ENCODE results near the gene APLF.
A peak's percentile ranks its signal among the peaks of the same experiment; 100 is the strongest.
"Not testable (repeated sequence)": the region's sequence is repeated elsewhere in the genome, so short reads cannot be mapped to it uniquely, and the experiment has no call there.

Gene APLF

GRCh38 chr2:68591225-68591624 lies 123.8 kb downstream of the APLF start:
- no peaks in the 10 kb centered on the region for H3K27me3 ChIP-seq (replicated peaks; ENCODE audit: control insufficient read depth, insufficient read depth, low read length)
- H3K4me3 ChIP-seq (ENCODE audit: low read length), result no peak overlapping the region
- H3K36me3 ChIP-seq (ENCODE audit: control insufficient read depth, insufficient read depth, low read length, severe bottlenecking), result no peaks in the 10 kb centered on the region
- H3K4me1 ChIP-seq (ENCODE audit: control insufficient read depth, insufficient read depth, low read length), result peaks cover 4% of the 10 kb centered on the region
- H3K9ac ChIP-seq (ENCODE audit: low read length), result no peak overlapping the region
- no peak for DNase-seq (ENCODE audit: low read depth)
- no peaks in the 10 kb centered on the region for H3K9me3 ChIP-seq (ENCODE audit: control insufficient read depth, low read length)

DNA sequence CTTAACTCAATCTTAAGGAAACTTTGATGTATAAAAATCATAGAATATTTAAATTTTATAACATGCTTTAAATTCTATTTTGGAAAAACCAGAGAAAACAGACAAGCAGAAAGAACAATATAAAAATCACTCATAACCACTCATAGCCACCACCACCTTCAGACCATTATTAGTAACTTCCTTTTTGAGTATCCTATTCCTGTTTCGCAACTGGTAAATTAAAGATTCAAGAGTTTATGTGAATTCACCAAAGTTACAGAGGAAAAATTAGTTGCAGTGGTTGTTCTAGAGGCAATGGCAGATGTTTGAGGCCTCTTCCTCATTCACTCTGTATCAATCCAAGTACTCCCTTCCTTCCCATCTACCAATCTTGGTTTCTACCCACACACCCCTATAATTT lies 126.7 kb downstream of the APLF start:
- no peak overlapping the region for H3K9ac ChIP-seq (ENCODE audit: low read length)
- H3K4me3 ChIP-seq (ENCODE audit: low read length), result no peak overlapping the region
- no peak for DNase-seq (ENCODE audit: low read depth)
- H3K27me3 ChIP-seq (replicated peaks; ENCODE audit: control insufficient read depth, insufficient read depth, low read length), result no peaks in the 10 kb centered on the region
- H3K4me1 ChIP-seq (ENCODE audit: control insufficient read depth, insufficient read depth, low read length), result peaks cover 4% of the 10 kb centered on the region
- no peaks in the 10 kb centered on the region for H3K9me3 ChIP-seq (ENCODE audit: control insufficient read depth, low read length)
- H3K36me3 ChIP-seq (ENCODE audit: control insufficient read depth, insufficient read depth, low read length, severe bottlenecking), result no peaks in the 10 kb centered on the region

DNA sequence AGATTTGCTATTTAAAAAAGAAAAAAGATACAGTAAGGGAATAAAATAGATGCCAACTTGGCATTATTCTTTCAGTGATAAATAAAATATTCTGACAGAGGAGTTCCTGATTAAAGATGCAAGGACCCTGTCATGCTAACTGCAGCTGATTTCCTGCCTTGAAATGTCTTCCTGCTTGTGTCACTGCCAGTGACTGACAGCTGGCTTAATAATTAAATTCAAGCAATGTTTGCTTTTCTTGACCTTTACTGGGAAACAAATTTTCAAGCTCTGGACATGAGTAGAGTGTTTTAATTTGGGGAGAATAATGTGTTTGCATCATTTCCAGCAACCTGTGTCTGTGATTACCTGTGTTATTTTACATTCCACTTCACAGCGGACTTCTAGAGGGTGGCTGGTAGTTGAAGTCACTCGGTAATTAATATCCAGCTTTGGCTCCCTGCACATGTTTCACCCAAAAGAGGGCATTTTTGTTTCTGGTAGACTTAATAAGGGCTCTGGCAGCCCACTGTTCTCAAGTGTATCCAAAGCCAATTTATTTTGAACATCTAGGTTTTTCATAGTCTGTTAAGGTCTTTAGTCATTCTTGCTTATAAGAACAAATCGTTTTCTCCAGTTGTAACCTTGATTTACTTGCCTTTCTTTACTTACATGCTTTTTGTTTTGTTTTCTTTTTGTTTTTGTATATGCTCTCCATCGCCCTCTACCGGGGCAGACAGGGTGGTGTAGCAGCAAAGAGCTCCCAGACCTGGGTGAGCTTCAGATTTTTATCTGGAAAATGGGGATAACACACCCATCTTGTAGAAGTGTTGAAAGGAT lies 127.5 kb downstream of the APLF start:
- H3K4me1 ChIP-seq (ENCODE audit: control insufficient read depth, insufficient read depth, low read length), result peaks cover 4% of the 10 kb centered on the region
- peak; percentile 70 for DNase-seq (ENCODE audit: low read depth)

DNA sequence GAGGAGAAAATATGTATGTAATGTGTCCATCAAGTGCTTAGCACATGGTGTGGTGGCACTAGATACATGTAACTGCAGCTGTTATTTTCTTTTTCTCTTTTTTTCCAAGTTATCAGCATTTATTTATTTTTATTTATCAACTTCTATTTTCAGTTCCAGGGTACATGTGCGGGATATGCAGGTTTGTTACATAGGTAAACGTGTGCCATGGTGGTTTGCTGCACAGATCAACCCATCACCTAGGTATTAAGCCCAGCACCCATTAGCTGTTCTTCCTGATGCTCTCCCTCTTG lies 128.1 kb downstream of the APLF start:
- H3K9ac ChIP-seq (ENCODE audit: low read length); DNase-seq (ENCODE audit: low read depth); H3K9me3 ChIP-seq (ENCODE audit: control insufficient read depth, low read length); H3K4me3 ChIP-seq (ENCODE audit: low read length); H3K36me3 ChIP-seq (ENCODE audit: control insufficient read depth, insufficient read depth, low read length, severe bottlenecking); H3K27me3 ChIP-seq (replicated peaks; ENCODE audit: control insufficient read depth, insufficient read depth, low read length); H3K4me1 ChIP-seq (ENCODE audit: control insufficient read depth, insufficient read depth, low read length): not testable (repeated sequence)

More for the DNA sequence above, 127.5 kb downstream of the APLF start:
- Histone ChIP-seq H3K9ac (ENCODE audit: low read length) (peak overlapping the region; percentile 46), H3K4me3 (ENCODE audit: low read length) (peak overlapping the region; percentile 62), H3K9me3 (ENCODE audit: control insufficient read depth, low read length) (no peaks in the 10 kb centered on the region), H3K36me3 (ENCODE audit: control insufficient read depth, insufficient read depth, low read length, severe bottlenecking) (no peaks in the 10 kb centered on the region), H3K27me3 (replicated peaks; ENCODE audit: control insufficient read depth, insufficient read depth, low read length) (no peaks in the 10 kb centered on the region)

GRCh38 chr2:68600495-68600894 lies 133.1 kb downstream of the APLF start:
- not testable (repeated sequence) for H3K4me3 ChIP-seq (ENCODE audit: low read length); H3K4me1 ChIP-seq (ENCODE audit: control insufficient read depth, insufficient read depth, low read length); H3K9ac ChIP-seq (ENCODE audit: low read length); H3K36me3 ChIP-seq (ENCODE audit: control insufficient read depth, insufficient read depth, low read length, severe bottlenecking); DNase-seq (ENCODE audit: low read depth); H3K27me3 ChIP-seq (replicated peaks; ENCODE audit: control insufficient read depth, insufficient read depth, low read length)
- H3K9me3 ChIP-seq (ENCODE audit: control insufficient read depth, low read length), result peaks cover 30% of the 10 kb centered on the region

DNA sequence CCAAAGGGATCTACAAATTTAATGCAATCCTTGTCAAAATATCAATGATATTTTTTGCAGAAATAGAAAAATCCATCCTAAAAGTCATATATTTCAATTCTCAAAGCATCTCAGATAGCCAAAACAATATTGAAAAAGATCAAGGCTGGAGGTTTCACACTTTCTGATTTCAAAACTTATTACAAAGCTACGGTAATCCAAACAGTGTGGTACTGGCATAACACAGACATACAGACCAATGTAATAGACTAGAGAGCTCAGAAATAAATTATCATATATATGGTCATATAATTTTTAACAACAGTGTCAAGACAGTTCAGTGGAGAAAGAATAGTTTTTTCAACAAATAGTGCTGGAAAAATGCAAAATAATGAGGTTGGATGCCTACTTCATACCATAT lies 135.7 kb downstream of the APLF start:
- Histone ChIP-seq H3K9me3 (ENCODE audit: control insufficient read depth, low read length) (peaks cover 40% of the 10 kb centered on the region), H3K4me1 (ENCODE audit: control insufficient read depth, insufficient read depth, low read length) (no peaks in the 10 kb centered on the region), H3K27me3 (replicated peaks; ENCODE audit: control insufficient read depth, insufficient read depth, low read length) (no peaks in the 10 kb centered on the region), H3K36me3 (ENCODE audit: control insufficient read depth, insufficient read depth, low read length, severe bottlenecking) (no peaks in the 10 kb centered on the region), H3K4me3 (ENCODE audit: low read length) (no peak overlapping the region), H3K9ac (ENCODE audit: low read length) (no peak overlapping the region)
- no peak for DNase-seq (ENCODE audit: low read depth)

- DNase-seq (ENCODE audit: low read depth), result no peak
- H3K9me3 ChIP-seq (ENCODE audit: control insufficient read depth, low read length), result peaks cover 40% of the 10 kb centered on the region
- H3K27me3 ChIP-seq (replicated peaks; ENCODE audit: control insufficient read depth, insufficient read depth, low read length), result no peaks in the 10 kb centered on the region
- H3K4me3 ChIP-seq (ENCODE audit: low read length), result no peak overlapping the region
- no peaks in the 10 kb centered on the region for H3K36me3 ChIP-seq (ENCODE audit: control insufficient read depth, insufficient read depth, low read length, severe bottlenecking)
- H3K9ac ChIP-seq (ENCODE audit: low read length), result no peak overlapping the region
- H3K4me1 ChIP-seq (ENCODE audit: control insufficient read depth, insufficient read depth, low read length), result no peaks in the 10 kb centered on the region
Observed at GRCh38 chr2:68604077-68604476, 136.7 kb downstream of the APLF start.

DNA sequence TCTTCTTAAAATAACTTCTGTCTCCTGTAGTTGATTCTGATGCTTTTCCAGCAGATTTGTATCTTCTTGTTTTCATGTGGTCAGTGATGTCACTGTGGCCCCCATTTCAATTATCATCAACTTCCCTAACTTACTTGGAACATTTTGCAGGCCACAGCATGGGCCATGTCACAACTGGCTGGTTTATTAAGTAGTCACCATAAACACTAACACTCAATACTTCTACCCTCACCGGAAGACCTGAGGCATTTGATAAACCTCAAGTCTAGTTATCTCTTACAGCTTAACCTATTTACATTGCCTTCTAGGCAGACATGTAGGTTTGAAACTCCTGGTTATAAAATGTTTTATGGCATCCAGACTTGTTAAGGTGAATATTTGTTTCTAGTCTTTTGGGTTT lies 138.6 kb downstream of the APLF start:
- no peak overlapping the region for H3K9ac ChIP-seq (ENCODE audit: low read length)
- no peaks in the 10 kb centered on the region for H3K27me3 ChIP-seq (replicated peaks; ENCODE audit: control insufficient read depth, insufficient read depth, low read length)
- H3K9me3 ChIP-seq (ENCODE audit: control insufficient read depth, low read length), result peaks cover 40% of the 10 kb centered on the region
- no peaks in the 10 kb centered on the region for H3K36me3 ChIP-seq (ENCODE audit: control insufficient read depth, insufficient read depth, low read length, severe bottlenecking)
- no peak overlapping the region for H3K4me3 ChIP-seq (ENCODE audit: low read length)
- no peak for DNase-seq (ENCODE audit: low read depth)
- no peaks in the 10 kb centered on the region for H3K4me1 ChIP-seq (ENCODE audit: control insufficient read depth, insufficient read depth, low read length)

GRCh38 chr2:68606759-68607158 lies 139.4 kb downstream of the APLF start:
- peaks cover 33% of the 10 kb centered on the region for H3K9me3 ChIP-seq (ENCODE audit: control insufficient read depth, low read length)
- no peaks in the 10 kb centered on the region for H3K27me3 ChIP-seq (replicated peaks; ENCODE audit: control insufficient read depth, insufficient read depth, low read length)
- H3K36me3 ChIP-seq (ENCODE audit: control insufficient read depth, insufficient read depth, low read length, severe bottlenecking), result no peaks in the 10 kb centered on the region
- H3K4me3 ChIP-seq (ENCODE audit: low read length), result no peak overlapping the region
- H3K9ac ChIP-seq (ENCODE audit: low read length), result no peak overlapping the region
- H3K4me1 ChIP-seq (ENCODE audit: control insufficient read depth, insufficient read depth, low read length), result no peaks in the 10 kb centered on the region
- no peak for DNase-seq (ENCODE audit: low read depth)

GRCh38 chr2:68607837-68608236 lies 140.5 kb downstream of the APLF start:
- H3K4me3 ChIP-seq (ENCODE audit: low read length), result no peak overlapping the region
- DNase-seq (ENCODE audit: low read depth), result no peak
- H3K36me3 ChIP-seq (ENCODE audit: control insufficient read depth, insufficient read depth, low read length, severe bottlenecking), result no peaks in the 10 kb centered on the region
- no peaks in the 10 kb centered on the region for H3K27me3 ChIP-seq (replicated peaks; ENCODE audit: control insufficient read depth, insufficient read depth, low read length)
- H3K4me1 ChIP-seq (ENCODE audit: control insufficient read depth, insufficient read depth, low read length), result no peaks in the 10 kb centered on the region
- H3K9ac ChIP-seq (ENCODE audit: low read length), result no peak overlapping the region
- peaks cover 22% of the 10 kb centered on the region for H3K9me3 ChIP-seq (ENCODE audit: control insufficient read depth, low read length)

DNA sequence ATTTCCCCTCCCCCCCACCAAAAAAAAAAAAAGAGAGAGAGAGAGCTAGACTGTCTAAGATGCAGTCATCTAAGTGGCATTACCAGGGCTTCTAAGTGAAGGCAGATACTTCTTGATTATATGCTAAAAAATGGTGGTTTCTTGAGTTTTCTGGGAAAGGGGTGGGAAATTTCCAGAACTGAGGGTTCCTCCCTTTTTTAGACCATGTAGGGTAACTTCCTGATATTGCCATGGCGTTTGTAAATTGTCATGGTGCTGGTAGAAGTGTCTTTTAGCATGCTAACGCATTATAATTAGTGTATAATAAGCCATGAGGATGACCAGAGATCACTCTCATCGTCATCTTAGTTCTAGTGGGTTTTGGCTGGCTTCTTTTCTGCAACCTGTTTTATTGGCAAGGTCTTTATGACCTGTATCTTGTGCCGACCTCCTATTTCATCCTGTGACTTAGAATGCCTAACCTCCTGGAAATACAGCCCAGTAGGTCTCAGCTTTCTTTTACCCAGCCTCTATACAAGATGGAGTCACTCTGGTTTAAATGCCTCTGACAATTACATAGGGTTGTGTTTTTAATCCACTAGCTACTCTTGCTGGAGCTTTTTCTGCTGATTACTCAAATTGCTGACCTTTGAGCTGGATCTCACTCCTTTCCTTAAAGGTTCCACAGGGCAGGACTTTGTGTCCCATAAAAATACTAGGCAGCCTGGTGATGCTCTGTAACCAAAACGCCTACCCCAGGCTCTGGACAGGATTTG lies 145.6 kb downstream of the APLF start:
- DNase-seq (ENCODE audit: low read depth), result no peak
- Histone ChIP-seq H3K9me3 (ENCODE audit: control insufficient read depth, low read length) (no peaks in the 10 kb centered on the region), H3K4me1 (ENCODE audit: control insufficient read depth, insufficient read depth, low read length) (no peaks in the 10 kb centered on the region), H3K9ac (ENCODE audit: low read length) (no peak overlapping the region), H3K36me3 (ENCODE audit: control insufficient read depth, insufficient read depth, low read length, severe bottlenecking) (no peaks in the 10 kb centered on the region), H3K4me3 (ENCODE audit: low read length) (no peak overlapping the region), H3K27me3 (replicated peaks; ENCODE audit: control insufficient read depth, insufficient read depth, low read length) (no peaks in the 10 kb centered on the region)

Measured in adipocyte (in vitro differentiated cells).